OCI-LY1 (cell line): ENCODE results near the gene ASIC4.

Experiments used
- CTCF ChIP-seq: fragments of 200-600 bp; sonication (generic), shearing (Covaris generic); IDR thresholded peaks from 2 replicates; pipeline ENCODE4 v1.5.1; 2017; ENCODE audit warnings: mild to moderate bottlenecking, antibody characterized with exemption, low read length, moderate library complexity, mixed read lengths
- EZH2 ChIP-seq: fragments of 200-600 bp; sonication (generic), shearing (Covaris generic); IDR thresholded peaks from 2 replicates; pipeline ENCODE4 v1.8.0; 2017; ENCODE audit warnings: borderline replicate concordance, mixed run types, mild to moderate bottlenecking, antibody characterized with exemption, low read length, moderate library complexity, mixed read lengths

GRCh38 chr2:219495531-219496122 lies 18.7 kb upstream of the ASIC4 start:
- TF ChIP-seq CTCF (peak; percentile 68), EZH2 (no peak)
